ENCODE results near the gene PTRH1. TPM values are rescaled to one million over a fixed set of nuclear protein-coding genes. Genes with fewer than 3 reads are reported as not detected.
A peak's percentile ranks its signal among the peaks of the same experiment; 100 is the strongest.

Gene PTRH1
- total RNA-seq, 1 donor from 2014 or later, result 13.3 TPM

DNA sequence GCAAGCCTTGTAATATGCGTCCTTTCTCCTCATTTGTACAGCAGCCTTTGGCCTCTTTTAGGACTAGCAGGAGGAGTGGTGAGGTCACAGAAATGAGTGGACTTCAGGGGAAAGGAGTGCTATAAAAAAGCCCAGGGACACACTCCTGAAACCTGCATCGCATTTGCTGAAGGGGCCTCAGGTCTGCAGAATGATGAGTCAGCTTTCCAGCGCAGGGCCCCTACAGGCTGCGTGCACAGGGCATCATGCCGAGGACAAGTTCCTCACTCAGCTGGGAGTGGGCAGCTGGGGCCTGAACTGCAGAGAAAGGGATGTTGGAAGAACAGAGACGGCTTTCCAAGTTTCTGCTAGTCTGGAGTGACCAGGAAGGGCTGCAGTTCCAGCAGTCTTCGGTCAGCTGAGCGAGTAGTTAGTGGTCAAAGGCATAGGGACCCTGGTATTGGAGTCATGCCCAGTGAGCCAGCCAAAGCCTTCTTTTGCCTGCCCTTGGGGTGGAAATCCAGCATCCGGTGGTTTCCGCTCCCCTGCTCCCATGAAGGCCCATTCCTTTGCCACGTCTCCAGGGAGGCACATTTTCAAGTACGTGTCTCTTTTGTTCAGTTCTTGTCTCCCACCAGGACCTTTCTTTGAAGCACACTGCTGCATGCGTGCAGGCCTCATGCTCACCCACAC, 26.0 kb downstream of the PTRH1 start:
- no peak for DNase-seq (ENCODE audit: low spot score)
- H3K9me3 Mint-ChIP-seq (ENCODE audit: low read depth), result no peaks in the 10 kb centered on the region
- no peaks in the 10 kb centered on the region for H3K27me3 Mint-ChIP-seq (ENCODE audit: low read depth)
- TF ChIP-seq, protein P1, sequence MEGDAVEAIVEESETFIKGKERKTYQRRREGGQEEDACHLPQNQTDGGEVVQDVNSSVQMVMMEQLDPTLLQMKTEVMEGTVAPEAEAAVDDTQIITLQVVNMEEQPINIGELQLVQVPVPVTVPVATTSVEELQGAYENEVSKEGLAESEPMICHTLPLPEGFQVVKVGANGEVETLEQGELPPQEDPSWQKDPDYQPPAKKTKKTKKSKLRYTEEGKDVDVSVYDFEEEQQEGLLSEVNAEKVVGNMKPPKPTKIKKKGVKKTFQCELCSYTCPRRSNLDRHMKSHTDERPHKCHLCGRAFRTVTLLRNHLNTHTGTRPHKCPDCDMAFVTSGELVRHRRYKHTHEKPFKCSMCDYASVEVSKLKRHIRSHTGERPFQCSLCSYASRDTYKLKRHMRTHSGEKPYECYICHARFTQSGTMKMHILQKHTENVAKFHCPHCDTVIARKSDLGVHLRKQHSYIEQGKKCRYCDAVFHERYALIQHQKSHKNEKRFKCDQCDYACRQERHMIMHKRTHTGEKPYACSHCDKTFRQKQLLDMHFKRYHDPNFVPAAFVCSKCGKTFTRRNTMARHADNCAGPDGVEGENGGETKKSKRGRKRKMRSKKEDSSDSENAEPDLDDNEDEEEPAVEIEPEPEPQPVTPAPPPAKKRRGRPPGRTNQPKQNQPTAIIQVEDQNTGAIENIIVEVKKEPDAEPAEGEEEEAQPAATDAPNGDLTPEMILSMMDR (IDR thresholded peaks at IDR 0.05), result no peak
- H3K4me3 Mint-ChIP-seq (ENCODE audit: unreplicated experiment), result no peak overlapping the region
- peaks cover 18% of the 10 kb centered on the region for H3K36me3 Mint-ChIP-seq (ENCODE audit: low read depth)
- H3K27ac Mint-ChIP-seq (ENCODE audit: unreplicated experiment), result no peak overlapping the region
- H3K4me1 Mint-ChIP-seq (ENCODE audit: low read depth), result peaks cover 6% of the 10 kb centered on the region

DNA sequence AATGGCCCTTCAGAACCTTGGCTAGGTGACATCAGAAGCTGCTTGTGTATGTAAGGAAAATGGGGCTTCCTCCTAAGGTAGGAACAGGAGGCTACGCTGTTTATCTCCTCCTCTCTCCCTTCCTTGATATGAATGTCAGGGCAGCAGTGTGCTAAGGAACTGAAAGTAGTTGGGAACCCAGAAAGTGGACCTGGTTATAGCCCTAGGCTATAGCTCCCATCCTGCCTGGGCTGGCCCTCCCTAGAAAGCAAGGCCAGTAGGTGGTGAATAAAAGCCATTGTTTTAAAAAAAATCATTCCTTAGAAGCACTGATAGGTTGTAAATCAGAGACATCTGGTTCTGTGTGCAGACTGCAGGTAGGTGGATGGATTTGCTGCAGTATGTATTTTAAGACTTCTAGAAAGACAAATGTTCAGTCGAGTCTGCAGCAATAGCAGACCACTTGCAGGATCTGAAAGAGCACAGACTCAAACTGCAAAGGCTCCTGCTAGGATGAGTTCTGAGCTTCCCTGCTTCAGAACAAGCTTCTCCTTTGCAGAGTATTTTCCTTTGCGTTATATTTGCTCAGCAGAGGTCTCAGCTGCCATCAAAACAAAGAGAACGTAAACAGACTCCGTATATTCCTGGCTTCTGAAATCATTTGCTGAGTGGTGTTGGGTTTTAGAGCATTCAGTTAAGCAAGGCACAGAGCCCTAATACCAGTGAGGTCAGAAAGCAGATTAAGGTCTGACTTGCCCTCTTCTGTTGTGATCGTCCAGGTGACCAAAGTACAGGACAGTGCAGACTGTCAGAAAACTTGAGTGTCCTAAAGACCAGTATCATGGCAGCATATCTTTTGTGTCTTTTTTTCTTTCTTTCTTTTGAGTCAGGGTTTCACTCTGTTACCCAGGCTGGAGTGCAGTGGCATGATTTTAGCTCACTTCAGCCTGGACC, 28.7 kb downstream of the PTRH1 start:
- no peak for DNase-seq (ENCODE audit: low spot score)

DNA sequence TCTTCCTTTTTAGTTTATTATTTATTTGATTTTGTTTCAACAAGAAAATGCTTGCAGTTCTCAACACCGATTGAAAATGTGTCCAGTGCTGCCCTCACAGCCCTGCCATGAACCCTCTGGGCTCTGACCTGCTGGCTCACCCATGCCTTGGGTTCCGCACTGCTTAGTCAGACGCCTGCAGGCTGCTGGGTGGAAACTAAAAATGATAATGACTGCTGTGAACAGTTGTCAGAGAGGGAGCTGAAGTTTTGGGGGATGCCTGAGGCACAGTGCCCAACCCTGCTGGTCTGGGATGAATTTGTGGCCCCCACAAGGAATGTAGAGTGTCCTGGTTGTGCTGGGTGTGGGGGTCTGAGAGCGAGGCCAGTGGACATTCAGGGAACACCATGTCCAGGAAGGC, 30.9 kb downstream of the PTRH1 start:
- Mint-ChIP-seq H3K27me3 (ENCODE audit: low read depth) (no peaks in the 10 kb centered on the region), H3K4me1 (ENCODE audit: low read depth) (peaks cover 19% of the 10 kb centered on the region), H3K36me3 (ENCODE audit: low read depth) (peaks cover 25% of the 10 kb centered on the region), H3K27ac (ENCODE audit: unreplicated experiment) (peak overlapping the region; percentile 94), H3K9me3 (ENCODE audit: low read depth) (no peaks in the 10 kb centered on the region), H3K4me3 (ENCODE audit: unreplicated experiment) (no peak overlapping the region)
- TF ChIP-seq, protein P1 (IDR thresholded peaks at IDR 0.05), result no peak
- no peak for DNase-seq (ENCODE audit: low spot score)

More for the DNA sequence above, 28.7 kb downstream of the PTRH1 start:
- Mint-ChIP-seq H3K9me3 (ENCODE audit: low read depth) (no peaks in the 10 kb centered on the region), H3K36me3 (ENCODE audit: low read depth) (peaks cover 24% of the 10 kb centered on the region), H3K4me3 (ENCODE audit: unreplicated experiment) (no peak overlapping the region), H3K27ac (ENCODE audit: unreplicated experiment) (no peak overlapping the region), H3K4me1 (ENCODE audit: low read depth) (peaks cover 19% of the 10 kb centered on the region), H3K27me3 (ENCODE audit: low read depth) (no peaks in the 10 kb centered on the region)
- TF ChIP-seq, protein P1 (IDR thresholded peaks at IDR 0.05), result no peak

DNA sequence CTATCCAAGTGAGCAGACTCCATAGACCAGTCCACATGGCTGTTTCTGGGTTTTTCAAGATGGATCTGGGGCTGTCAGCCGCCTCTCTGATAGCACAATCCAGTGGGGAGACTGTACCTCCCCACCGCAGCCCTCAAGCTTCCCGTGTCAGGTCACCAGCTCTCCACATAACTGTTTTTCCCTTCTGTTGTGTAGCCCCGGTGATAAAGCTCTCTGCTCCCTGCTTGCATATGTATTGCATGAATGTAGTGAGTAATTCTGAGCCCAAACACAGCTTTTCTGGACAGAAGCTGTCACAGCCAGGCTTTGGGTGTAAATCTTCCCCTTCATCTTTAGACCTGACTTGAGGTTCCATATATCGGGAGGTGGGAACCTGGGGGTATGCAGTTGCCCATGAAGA, 31.7 kb downstream of the PTRH1 start:
- H3K9me3 Mint-ChIP-seq (ENCODE audit: low read depth), result no peaks in the 10 kb centered on the region
- TF ChIP-seq, protein P1 (IDR thresholded peaks at IDR 0.05), result no peak
- peaks cover 29% of the 10 kb centered on the region for H3K36me3 Mint-ChIP-seq (ENCODE audit: low read depth)
- no peaks in the 10 kb centered on the region for H3K27me3 Mint-ChIP-seq (ENCODE audit: low read depth)
- DNase-seq (ENCODE audit: low spot score), result no peak
- H3K27ac Mint-ChIP-seq (ENCODE audit: unreplicated experiment), result peak overlapping the region; percentile 94
- peaks cover 19% of the 10 kb centered on the region for H3K4me1 Mint-ChIP-seq (ENCODE audit: low read depth)
- H3K4me3 Mint-ChIP-seq (ENCODE audit: unreplicated experiment), result no peak overlapping the region

DNA sequence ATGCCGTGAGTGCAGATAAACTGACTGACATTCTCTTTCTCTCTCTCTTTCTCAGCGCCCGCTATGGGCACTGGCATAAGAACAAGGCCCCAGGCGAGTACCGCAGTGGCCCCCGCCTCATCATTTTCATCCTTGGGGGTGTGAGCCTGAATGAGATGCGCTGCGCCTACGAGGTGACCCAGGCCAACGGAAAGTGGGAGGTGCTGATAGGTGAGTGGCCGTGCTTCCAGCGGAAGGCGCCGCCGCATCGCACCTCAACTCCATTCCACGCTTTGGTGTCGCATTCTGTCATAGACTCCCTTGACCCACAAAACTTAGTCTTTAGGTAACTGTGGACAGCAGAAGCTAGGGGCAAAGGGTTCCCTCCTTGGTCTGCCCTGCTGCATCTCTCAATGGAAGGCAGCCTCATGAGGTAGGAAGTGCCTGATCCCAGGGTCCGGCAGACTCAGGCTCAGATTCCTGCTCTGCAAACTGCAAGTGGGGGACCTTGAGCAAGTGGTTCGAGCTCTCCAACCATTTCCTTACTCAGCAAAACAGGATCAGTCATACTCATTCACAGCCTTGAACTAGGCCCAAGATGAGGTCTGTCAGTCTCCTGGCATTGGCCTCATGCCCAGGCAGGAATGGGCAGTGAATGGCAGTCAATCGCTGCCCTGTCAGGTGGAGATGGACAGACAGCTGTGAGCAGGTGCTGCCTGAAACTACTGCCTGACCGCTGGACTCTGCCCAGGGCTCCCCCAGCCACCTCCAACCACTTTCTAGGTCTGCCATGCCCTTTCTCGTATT, 32.9 kb downstream of the PTRH1 start:
- H3K27ac Mint-ChIP-seq (ENCODE audit: unreplicated experiment), result no peak overlapping the region
- H3K9me3 Mint-ChIP-seq (ENCODE audit: low read depth), result no peaks in the 10 kb centered on the region
- H3K36me3 Mint-ChIP-seq (ENCODE audit: low read depth), result peaks cover 34% of the 10 kb centered on the region
- TF ChIP-seq, protein P1 (IDR thresholded peaks at IDR 0.05), result no peak
- H3K4me3 Mint-ChIP-seq (ENCODE audit: unreplicated experiment), result no peak overlapping the region
- no peak for DNase-seq (ENCODE audit: low spot score)
- peaks cover 19% of the 10 kb centered on the region for H3K4me1 Mint-ChIP-seq (ENCODE audit: low read depth)
- H3K27me3 Mint-ChIP-seq (ENCODE audit: low read depth), result no peaks in the 10 kb centered on the region

Measured in chondrocyte (in vitro differentiated cells).